ENCODE results near the gene PSMB9. TPM values are rescaled to one million over a fixed set of nuclear protein-coding genes. Genes with fewer than 3 reads are reported as not detected.

The PSMB9 gene
- total and polyA plus RNA-seq, 4 donors, result 14.4 to 183 (median 61.9) TPM

GRCh38 chr6:32836873-32837272 is 17.1 kb upstream of the PSMB9 start:
- Histone ChIP-seq H3K27me3 (ENCODE audit: control insufficient read depth in 3 of 3, insufficient read depth in 3 of 3, low read length in 2 of 3) (no peaks in the 10 kb centered on the region), H3K36me3 (ENCODE audit: control insufficient read depth in 4 of 4, insufficient read depth in 4 of 4, low read length in 4 of 4) (peaks cover 0 to 22% (median 9%) of the 10 kb centered on the region in 4 donors), H3K9me3 (ENCODE audit: control insufficient read depth in 4 of 4, insufficient read depth in 3 of 4, low read length in 3 of 4) (no peaks in the 10 kb centered on the region), H3K27ac (ENCODE audit: low read depth in 1 of 2, low read length in 1 of 2) (no peak overlapping the region), H3K4me1 (ENCODE audit: control insufficient read depth in 5 of 5, insufficient read depth in 5 of 5, low read length in 5 of 5) (peaks cover 0 to 8% (median 3%) of the 10 kb centered on the region in 5 donors), H3K9ac (ENCODE audit: insufficient read depth in 1 of 2, low read length in 2 of 2) (no peak overlapping the region), H3K4me3 (no peak overlapping the region)
- TF ChIP-seq, protein P1, sequence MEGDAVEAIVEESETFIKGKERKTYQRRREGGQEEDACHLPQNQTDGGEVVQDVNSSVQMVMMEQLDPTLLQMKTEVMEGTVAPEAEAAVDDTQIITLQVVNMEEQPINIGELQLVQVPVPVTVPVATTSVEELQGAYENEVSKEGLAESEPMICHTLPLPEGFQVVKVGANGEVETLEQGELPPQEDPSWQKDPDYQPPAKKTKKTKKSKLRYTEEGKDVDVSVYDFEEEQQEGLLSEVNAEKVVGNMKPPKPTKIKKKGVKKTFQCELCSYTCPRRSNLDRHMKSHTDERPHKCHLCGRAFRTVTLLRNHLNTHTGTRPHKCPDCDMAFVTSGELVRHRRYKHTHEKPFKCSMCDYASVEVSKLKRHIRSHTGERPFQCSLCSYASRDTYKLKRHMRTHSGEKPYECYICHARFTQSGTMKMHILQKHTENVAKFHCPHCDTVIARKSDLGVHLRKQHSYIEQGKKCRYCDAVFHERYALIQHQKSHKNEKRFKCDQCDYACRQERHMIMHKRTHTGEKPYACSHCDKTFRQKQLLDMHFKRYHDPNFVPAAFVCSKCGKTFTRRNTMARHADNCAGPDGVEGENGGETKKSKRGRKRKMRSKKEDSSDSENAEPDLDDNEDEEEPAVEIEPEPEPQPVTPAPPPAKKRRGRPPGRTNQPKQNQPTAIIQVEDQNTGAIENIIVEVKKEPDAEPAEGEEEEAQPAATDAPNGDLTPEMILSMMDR (IDR thresholded peaks at IDR 0.05; ENCODE audit: control extremely low read depth, extremely low read depth), result no peak
- ATAC-seq (ENCODE audit: insufficient read depth, low FRiP score) (no peak), DNase-seq (no peak)
- WGBS, 2 donors, result 84 to 97% methylated on average over 2 of the region's 2 CpGs

GRCh38 chr6:32837651-32838113 is 16.3 kb upstream of the PSMB9 start:
- WGBS, 2 donors, result 23 to 28% methylated on average over 12 of the region's 12 CpGs
- no peak for ATAC-seq (ENCODE audit: insufficient read depth, low FRiP score)
- TF ChIP-seq, protein P1 (IDR thresholded peaks at IDR 0.05; ENCODE audit: control extremely low read depth, extremely low read depth), result no peak
- Histone ChIP-seq H3K27ac (ENCODE audit: low read depth in 1 of 2, low read length in 1 of 2) (peak overlapping the region; percentile 90 to 99), H3K27me3 (ENCODE audit: control insufficient read depth in 3 of 3, insufficient read depth in 3 of 3, low read length in 2 of 3) (no peaks in the 10 kb centered on the region), H3K4me3 (peak overlapping the region; percentile 89), H3K36me3 (ENCODE audit: control insufficient read depth in 4 of 4, insufficient read depth in 4 of 4, low read length in 4 of 4) (peaks cover 0 to 23% (median 10%) of the 10 kb centered on the region in 4 donors), H3K4me1 (ENCODE audit: control insufficient read depth in 5 of 5, insufficient read depth in 5 of 5, low read length in 5 of 5) (peaks cover 0 to 8% (median 3%) of the 10 kb centered on the region in 5 donors), H3K9ac (ENCODE audit: insufficient read depth in 1 of 2, low read length in 2 of 2) (no peak overlapping the region), H3K9me3 (ENCODE audit: control insufficient read depth in 4 of 4, insufficient read depth in 3 of 4, low read length in 3 of 4) (no peaks in the 10 kb centered on the region)
- DNase-seq, result no peak

DNA sequence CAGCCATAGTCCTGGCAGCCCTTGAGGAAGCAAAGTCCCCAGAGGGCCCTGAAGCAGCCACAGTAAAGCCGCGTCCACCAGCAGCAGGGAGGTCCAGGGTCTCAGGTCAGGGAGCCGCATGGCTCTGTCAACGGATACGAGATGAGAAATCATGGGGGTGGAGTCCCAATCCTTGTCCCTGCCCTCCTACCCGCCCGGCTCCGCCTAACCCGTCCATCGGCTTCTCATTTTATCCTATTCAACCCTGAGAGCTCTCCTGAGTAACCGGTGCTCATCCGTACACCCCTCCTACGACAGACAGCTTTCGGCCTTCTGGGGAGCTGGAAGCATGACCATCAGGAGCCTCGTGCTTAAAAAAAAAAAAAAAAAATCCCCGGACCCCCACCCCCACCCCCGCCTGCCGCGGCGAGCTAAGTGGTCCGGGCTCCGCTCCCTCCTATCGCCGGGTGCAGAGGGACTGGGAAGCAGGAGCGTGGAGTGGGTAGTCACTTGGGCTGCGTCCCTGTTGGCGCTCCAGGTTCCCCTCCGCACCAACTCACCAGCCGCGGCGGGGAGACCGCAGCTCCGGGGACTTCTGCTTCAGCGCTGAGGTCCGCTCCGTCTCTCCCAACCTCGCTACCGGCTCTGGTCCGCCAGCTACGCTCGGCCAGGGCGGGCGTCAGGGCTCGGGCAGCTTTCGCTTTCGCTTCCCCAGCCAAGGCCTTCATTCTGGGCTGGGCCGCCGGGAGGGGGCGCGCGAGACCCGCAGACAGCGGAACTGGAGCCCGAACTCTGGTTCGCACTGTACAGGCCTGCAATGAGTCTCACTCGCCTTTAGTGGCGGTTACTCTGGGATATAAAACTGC is 15.7 kb upstream of the PSMB9 start, which contains the start of gene TAP2:
Gene TAP2, minus strand, starts transcription at position 626 of the 845 bp plus-strand sequence. Its CDS starts 506 bp downstream, at position 120.
- DNase-seq (peak; percentile 96 to 97 (median 96)), ATAC-seq (ENCODE audit: insufficient read depth, low FRiP score) (peak; percentile 99)
- TF ChIP-seq, protein P1 (IDR thresholded peaks at IDR 0.05; ENCODE audit: control extremely low read depth, extremely low read depth), result peak; percentile 97
- peak within 1 kb of the TSS in 1 of 2 donors; percentile 64 for H3K9ac ChIP-seq (ENCODE audit: insufficient read depth in 1 of 2, low read length in 2 of 2)
- H3K27me3 ChIP-seq (ENCODE audit: control insufficient read depth in 3 of 3, insufficient read depth in 3 of 3, low read length in 2 of 3), result no peaks in the 10 kb centered on the region
- no peaks in the 10 kb centered on the region for H3K9me3 ChIP-seq (ENCODE audit: control insufficient read depth in 4 of 4, insufficient read depth in 3 of 4, low read length in 3 of 4)
- H3K4me3 ChIP-seq, result peak within 1 kb of the TSS; percentile 89
- H3K4me1 ChIP-seq (ENCODE audit: control insufficient read depth in 5 of 5, insufficient read depth in 5 of 5, low read length in 5 of 5), result peaks cover 0 to 9% (median 3%) of the 10 kb centered on the region in 5 donors
- H3K36me3 ChIP-seq (ENCODE audit: control insufficient read depth in 4 of 4, insufficient read depth in 4 of 4, low read length in 4 of 4), result peaks cover 0 to 23% (median 10%) of the 10 kb centered on the region in 4 donors
- 0 to 1% methylated on average over 57 of the region's 57 CpGs for WGBS, 2 donors
- H3K27ac ChIP-seq (ENCODE audit: low read depth in 1 of 2, low read length in 1 of 2), result peak within 1 kb of the TSS; percentile 90 to 99

All from lung (tissue), 12 donors.